Astrocyte (in vitro differentiated cells and primary cell): ENCODE results near the gene CRY1.

ENCODE experiments used
- EZH2 ChIP-seq: IDR thresholded peaks from 2 replicates; pipeline ENCODE4 v1.6.1; 2012; ENCODE audit warnings: mild to moderate bottlenecking, low read length, inconsistent platforms; ENCODE audit not compliant: insufficient read depth
- TF ChIP-seq, protein P1 (sequence below): IDR thresholded peaks from 2 replicates; pipeline ENCODE4 v1.5.1; 2011; ENCODE audit warnings: low read depth, mild to moderate bottlenecking, inconsistent platforms, low read length, moderate library complexity; ENCODE audit not compliant: insufficient read depth

DNA sequence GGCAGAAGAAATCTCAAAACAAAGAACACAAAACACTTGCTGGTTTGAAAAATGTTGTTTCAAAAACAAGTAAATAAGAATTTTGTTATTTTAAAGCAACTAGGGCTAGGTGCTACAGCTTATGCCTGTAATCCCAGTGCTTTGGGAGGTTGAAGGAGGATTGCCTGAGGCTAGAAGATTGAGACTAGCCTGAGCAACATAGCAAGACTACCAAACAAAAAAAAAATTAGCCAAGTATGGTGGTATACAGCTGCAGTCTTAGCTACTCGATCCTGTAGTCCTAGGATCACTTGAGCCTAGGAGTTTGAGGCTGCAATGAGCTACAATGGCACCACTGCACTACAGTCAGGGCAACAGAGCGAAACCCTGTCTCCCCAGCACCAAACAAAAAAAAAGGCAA, 73.8 kb downstream of the CRY1 start:
- TF ChIP-seq, protein P1, sequence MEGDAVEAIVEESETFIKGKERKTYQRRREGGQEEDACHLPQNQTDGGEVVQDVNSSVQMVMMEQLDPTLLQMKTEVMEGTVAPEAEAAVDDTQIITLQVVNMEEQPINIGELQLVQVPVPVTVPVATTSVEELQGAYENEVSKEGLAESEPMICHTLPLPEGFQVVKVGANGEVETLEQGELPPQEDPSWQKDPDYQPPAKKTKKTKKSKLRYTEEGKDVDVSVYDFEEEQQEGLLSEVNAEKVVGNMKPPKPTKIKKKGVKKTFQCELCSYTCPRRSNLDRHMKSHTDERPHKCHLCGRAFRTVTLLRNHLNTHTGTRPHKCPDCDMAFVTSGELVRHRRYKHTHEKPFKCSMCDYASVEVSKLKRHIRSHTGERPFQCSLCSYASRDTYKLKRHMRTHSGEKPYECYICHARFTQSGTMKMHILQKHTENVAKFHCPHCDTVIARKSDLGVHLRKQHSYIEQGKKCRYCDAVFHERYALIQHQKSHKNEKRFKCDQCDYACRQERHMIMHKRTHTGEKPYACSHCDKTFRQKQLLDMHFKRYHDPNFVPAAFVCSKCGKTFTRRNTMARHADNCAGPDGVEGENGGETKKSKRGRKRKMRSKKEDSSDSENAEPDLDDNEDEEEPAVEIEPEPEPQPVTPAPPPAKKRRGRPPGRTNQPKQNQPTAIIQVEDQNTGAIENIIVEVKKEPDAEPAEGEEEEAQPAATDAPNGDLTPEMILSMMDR = no peak
- TF ChIP-seq EZH2 = no peak
